ENCODE results near the gene AHDC1.
"Not testable (repeated sequence)": the region's sequence is repeated elsewhere in the genome, so short reads cannot be mapped to it uniquely, and the experiment has no call there.

AHDC1 gene

DNA sequence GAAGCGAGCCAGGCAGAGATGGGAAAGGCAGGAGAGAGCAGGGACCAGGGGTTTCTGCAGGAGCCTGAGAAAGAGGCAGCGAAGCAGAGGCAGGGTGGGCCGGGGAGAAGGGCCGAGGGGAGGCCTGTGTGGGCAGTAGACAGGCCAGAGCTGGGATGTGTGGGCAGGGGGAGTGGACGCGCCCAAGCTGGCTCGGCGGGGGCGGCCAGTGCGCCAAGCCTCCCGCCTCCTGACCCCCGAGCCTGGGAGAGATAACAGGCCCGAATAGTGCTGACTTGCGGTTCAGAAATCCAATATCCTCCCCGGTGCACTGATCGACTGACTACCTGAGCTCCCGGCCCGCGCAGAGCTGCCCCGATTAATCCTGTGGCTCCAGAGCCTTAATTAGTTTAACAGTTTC lies 41.9 kb downstream of the AHDC1 start:
- no peak for DNase-seq

GRCh38 chr1:27561124-27561899 lies 42.6 kb downstream of the AHDC1 start:
- no peak for DNase-seq

- no peak for DNase-seq
Measured at GRCh38 chr1:27560268-27561123, 43.4 kb downstream of the AHDC1 start.

DNA sequence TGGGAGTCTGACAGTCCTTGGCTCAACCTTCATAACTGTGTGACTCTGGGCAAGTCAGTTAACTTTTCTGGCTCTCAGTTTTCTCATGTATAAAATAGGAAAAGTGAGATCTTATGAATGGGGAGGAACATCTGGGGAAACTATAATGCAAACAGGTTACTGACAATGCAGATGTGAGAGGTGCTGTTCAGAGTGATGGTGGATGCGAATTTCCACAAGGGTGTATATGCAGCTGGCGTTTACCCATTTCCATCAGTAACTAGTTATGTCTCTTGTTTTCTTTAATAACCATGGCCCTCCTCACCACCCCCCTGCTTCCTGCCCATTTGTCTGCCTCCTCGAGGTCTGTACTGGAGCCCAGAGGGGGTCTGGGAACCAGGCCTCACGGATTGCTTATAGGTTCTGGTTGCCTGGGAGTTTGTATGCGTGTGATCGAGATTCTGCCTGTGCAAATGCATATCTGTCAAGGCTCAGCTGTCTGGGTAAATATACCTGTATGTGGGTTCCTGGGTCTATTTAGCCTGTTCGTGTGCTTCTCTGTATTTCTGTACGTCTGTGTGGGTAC lies 44.4 kb downstream of the AHDC1 start:
- no peak for DNase-seq

DNA sequence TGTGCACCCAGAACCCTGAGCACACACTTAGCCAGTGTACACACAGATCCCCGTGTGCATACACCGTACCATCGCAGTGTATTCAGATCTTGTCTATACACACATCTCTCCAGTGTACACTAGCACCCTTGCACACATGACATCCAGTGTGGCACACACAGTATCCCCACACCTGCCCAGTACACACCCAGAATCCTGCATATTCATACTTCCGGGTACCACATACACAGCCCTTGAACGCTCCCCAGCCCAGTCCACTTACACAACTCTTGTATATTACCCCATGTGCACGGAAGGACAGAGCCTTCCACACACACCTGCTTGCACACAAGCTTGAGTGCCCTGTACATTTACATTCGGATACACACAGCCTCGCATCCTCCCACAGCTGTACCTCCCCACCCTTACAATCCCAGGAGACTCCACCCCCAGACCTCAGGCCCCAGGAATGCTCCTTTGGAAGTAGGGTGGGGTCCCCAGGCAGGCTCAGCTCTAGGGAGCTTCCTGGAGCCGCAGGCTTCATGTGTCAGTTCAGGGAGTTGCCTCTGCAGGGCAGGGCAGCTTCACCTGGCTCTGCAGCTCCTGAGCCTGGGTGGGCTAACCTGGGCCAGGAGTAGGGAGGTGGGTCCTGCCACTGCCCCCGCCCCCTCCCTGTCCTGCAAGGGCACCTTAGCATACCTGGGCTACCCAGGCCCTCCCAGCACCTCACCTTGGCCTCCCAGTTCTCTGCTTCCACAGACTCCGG lies 46.2 kb downstream of the AHDC1 start:
- no peak for DNase-seq

GRCh38 chr1:27556781-27557595 lies 47.0 kb downstream of the AHDC1 start:
- DNase-seq = peak; percentile 95 to 98

DNA sequence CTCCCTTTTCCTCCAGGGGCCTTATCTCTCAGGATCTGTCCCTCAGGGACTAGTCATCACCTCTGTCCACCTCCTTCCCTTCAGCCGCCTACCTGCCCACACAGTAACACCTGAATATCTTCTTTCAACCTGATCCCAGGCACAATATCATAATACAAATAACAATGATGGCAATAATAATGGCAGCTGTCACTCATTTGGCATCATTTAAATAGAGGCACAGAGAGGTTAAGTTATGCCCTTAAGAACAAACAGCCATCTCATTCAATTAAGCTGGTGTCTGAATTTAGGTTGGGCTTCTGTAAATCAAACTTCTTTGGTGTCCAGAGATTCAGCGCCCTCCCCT lies 47.5 kb downstream of the AHDC1 start:
- no peak for DNase-seq

DNA sequence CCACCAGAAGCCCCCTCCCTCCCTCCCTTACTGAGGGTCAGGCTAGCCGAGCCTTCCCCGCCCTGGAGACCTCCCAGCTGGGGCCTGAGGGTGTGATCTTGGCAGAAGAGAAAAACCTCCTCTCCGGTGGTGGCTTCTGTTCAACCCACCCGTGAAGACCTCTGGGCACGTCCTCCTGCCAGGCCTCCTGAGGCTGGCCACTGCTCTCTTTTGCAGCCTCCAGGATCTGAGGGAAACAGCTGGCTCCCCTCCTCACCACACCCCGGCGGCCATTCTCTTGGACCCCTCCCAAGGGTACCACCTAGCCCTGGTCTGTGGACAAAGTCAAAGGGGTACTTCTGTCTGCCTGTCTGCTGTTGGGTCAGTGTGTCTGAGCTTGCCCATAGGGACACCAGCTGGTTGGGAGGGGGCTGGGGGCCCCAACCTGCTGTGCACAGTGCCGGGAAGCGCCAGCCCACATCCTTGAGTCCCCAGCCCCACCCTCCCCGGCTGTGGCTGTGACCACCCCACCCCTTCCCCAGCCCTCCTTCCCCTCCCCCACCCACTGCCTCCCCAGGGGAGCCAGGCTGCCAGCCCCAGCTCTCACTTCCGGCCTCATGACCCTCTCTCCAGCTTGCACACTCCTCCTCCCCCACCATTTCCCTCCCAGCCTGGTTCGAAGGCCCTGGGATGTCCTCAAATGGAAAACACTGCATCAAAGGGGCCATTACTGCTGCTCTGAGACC lies 48.1 kb downstream of the AHDC1 start:
- no peak for DNase-seq

- DNase-seq = no peak
Measured at GRCh38 chr1:27554759-27555699, 48.9 kb downstream of the AHDC1 start.

DNA sequence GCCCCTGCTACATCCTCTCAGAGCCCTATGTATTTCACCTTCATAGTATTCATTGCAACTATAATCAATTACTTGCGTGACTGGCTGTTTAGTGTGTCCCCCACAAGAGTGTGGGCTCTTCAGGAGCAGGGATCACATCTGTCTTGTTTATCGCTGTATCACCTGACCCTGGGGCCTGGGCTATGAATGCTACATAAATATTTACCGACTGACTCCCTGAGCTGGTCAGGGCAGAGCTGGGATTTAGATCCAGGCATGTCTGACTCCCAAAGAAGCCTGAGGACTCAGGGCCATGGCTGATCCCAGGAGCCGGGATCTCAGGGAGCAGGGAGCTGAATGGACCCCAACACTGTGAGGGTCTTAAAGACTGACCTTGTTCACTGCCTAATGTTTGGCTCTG lies 49.7 kb downstream of the AHDC1 start:
- DNase-seq = no peak

- DNase-seq = not testable (repeated sequence)
Measured at GRCh38 chr1:27553823-27554222, 50.1 kb downstream of the AHDC1 start.

DNA sequence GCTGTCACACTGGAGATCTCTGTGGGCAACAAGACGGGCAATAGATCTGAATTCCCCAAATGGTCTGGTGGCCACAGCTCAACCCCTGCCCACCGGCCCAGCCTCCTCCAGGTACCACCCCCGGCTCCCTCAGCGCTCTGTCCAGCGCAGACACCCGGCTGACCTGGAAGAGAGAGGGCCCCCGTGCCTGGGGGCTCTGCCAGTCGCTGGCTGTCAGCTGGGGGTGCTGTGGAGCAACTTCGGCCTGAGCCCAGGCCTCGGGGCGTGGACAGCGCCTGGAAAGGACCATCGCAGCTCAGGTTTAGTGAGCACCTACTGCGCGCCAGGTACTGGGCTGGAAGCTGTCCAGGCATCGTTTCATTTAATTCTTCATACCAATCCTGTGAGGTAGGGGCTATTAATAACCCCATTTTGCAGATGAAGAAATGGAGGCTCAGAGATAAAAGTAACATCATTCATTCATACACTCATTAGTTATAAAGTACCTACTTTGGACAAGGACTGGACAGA lies 51.0 kb downstream of the AHDC1 start:
- no peak for DNase-seq

DNA sequence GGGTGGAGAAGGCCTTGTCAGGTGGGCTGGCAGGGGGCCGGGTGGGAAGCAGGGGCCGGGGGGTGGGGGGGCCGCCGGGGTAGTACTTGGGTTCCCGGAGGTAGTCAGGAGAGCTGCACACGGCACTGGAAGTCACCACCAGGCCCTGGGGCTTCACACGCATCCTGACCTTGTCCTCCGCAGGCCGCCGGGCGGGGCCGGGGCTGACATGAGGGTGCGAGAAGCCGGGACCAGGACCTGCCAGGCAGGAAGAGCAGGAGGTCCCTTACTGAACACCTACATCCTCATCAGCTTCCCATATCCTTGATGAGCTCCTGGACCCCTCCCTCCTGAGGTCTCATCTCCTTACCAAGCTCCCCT lies 52.0 kb downstream of the AHDC1 start:
- no peak for DNase-seq

GRCh38 chr1:27551170-27551952 lies 52.6 kb downstream of the AHDC1 start:
- no peak for DNase-seq

DNA sequence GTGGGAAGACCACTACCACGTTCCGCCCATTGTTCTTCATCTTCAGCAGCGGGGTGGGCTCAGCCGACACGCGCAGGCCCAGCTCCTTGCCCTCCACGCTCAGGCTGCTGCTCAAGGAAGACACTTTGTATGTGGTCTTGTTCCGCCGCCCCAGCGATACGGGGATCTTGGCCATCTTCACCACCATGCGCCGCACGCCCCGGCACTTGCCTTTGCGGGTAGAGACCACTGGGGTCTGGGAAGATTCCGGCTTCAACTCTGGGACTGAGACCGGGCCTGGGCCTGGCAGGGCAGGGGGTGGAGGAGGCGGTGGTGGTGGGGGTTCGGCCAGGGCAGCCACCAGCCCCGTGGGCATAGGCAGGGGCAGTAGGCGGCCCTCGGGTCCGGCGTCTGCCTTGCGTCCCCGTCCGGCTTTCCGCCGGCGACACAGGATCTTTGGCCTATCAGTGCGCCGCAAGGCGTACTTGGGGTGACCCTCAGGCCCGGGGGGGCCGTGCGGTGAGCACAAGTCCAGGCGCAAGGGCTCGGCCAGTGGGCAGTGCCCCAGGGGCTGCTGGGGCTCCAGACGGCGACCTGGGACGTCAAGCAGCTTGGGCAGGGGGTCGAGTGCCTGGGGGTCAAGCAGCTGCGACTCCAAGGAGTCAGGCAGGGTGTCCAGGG lies 53.3 kb downstream of the AHDC1 start:
- no peak for DNase-seq

- DNase-seq = no peak
Measured at GRCh38 chr1:27549807-27550408, 54.0 kb downstream of the AHDC1 start.

- no peak for DNase-seq
Measured at GRCh38 chr1:27548858-27549719, 54.9 kb downstream of the AHDC1 start.
